Lower leg skin (tissue), 3 donors: Measurements from ENCODE around the gene CHIC2.

ENCODE experiments used
- CTCF ChIP-seq, 3 donors: fragments of 450-650 bp; IDR thresholded peaks; one replicate each; pipeline ENCODE4 v1.5.1; 2016; ENCODE audit warnings: antibody characterized with exemption in 3 of 3, mild to moderate bottlenecking in 3 of 3, moderate library complexity in 2 of 3
- POLR2A ChIP-seq, 2 donors: fragments of 450-650 bp; IDR thresholded peaks; one replicate each; pipeline ENCODE4 v1.6.1; 2016 to 2017; ENCODE audit warnings: antibody characterized with exemption in 2 of 2, mild to moderate bottlenecking in 1 of 2, moderate library complexity in 1 of 2

GRCh38 chr4:53981066-53981465, 83.3 kb downstream of the CHIC2 start:
- no peak for TF ChIP-seq POLR2A (IDR thresholded peaks at IDR 0.05)
- TF ChIP-seq CTCF (IDR thresholded peaks at IDR 0.05) = no peak
